ENCODE data around the gene PTF1A.

PTF1A gene

DNA sequence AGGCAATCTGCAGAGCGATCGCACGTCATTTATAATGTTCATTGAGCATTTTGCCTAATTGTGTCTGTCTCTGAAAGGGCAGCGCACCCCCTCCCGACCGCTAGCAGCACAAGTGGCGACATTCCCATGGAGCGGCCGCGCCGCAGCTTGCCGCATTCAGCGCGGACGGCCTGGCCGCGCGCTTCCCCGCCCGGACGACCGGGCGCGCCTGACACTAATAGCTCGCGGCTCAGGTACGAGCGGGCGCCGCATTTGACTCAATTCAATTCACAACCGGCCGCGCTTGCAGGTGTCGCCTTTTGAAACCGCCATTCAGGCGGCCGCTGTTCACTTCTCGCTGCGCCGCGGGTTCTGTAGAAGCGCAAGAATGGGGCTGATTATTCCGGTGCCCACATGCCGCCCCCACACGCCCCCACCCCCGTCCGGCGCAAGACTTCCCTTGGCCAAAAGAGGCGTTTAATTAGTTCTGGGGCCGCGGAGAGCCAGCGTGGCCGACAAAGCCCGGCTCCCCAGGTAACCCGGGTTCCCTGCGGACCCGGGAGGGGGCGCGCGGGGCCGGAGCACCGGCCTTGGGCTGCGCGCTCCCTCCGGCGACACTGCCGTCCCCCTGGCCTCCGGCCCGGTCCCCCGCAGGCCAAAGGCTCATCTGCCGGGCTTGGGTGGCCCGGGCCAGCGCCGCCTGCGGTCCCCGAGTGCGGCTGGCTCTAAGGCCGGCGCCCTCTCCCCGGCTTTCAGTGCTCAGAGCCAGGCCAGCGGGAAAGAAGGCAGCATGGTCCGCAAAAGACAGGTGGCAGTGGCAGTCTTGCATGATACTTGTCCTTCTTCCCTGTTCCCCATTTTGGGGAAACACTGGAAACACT, 18.7 kb upstream of the PTF1A start:
- CTCF ChIA-PET: interaction anchor here (1.1 to 1.4 kb wide), 2 partner anchors 15 to 48 kb away, joined by 3 to 6 read pairs; no protein-coding TSS in a partner anchor
- H3K4me3 ChIP-seq (ENCODE audit: low read depth, low read length): peak overlapping the region; percentile 15

More for the DNA sequence above, 18.7 kb upstream of the PTF1A start:
- POLR2A ChIA-PET: no interaction called here
- no peaks in the 10 kb centered on the region for H3K36me3 ChIP-seq (ENCODE audit: control insufficient read depth in 2 of 2, insufficient read depth in 1 of 2, low read length in 2 of 2)
- no peaks in the 10 kb centered on the region; the same call in 1 of the 2 replicates for H3K4me1 ChIP-seq (ENCODE audit: control insufficient read depth, insufficient read depth, low read length)
- no peak overlapping the region for H3K27ac ChIP-seq (ENCODE audit: extremely low read depth, low read depth, low read length)
- no peaks in the 10 kb centered on the region for H3K9me3 ChIP-seq (ENCODE audit: control insufficient read depth, insufficient read depth, low read depth, low read length)
- TF ChIP-seq, protein P1, sequence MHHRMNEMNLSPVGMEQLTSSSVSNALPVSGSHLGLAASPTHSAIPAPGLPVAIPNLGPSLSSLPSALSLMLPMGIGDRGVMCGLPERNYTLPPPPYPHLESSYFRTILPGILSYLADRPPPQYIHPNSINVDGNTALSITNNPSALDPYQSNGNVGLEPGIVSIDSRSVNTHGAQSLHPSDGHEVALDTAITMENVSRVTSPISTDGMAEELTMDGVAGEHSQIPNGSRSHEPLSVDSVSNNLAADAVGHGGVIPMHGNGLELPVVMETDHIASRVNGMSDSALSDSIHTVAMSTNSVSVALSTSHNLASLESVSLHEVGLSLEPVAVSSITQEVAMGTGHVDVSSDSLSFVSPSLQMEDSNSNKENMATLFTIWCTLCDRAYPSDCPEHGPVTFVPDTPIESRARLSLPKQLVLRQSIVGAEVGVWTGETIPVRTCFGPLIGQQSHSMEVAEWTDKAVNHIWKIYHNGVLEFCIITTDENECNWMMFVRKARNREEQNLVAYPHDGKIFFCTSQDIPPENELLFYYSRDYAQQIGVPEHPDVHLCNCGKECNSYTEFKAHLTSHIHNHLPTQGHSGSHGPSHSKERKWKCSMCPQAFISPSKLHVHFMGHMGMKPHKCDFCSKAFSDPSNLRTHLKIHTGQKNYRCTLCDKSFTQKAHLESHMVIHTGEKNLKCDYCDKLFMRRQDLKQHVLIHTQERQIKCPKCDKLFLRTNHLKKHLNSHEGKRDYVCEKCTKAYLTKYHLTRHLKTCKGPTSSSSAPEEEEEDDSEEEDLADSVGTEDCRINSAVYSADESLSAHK (tag by site-specific recombination; IDR thresholded peaks at IDR 0.05): 0 out of 2 replicates have a peak, but pooled peaks have one; percentile 17
- 0 out of 2 replicates have a peak, but pooled peaks have one; percentile 43 for TF ChIP-seq EGR2 (tag by site-specific recombination; IDR thresholded peaks at IDR 0.05; ENCODE audit: low read depth)
- TF ChIP-seq FEZF1 (tag by site-specific recombination; IDR thresholded peaks at IDR 0.05): 0 out of 2 replicates have a peak, but pooled peaks have one; percentile 13
- TF ChIP-seq, protein P2, sequence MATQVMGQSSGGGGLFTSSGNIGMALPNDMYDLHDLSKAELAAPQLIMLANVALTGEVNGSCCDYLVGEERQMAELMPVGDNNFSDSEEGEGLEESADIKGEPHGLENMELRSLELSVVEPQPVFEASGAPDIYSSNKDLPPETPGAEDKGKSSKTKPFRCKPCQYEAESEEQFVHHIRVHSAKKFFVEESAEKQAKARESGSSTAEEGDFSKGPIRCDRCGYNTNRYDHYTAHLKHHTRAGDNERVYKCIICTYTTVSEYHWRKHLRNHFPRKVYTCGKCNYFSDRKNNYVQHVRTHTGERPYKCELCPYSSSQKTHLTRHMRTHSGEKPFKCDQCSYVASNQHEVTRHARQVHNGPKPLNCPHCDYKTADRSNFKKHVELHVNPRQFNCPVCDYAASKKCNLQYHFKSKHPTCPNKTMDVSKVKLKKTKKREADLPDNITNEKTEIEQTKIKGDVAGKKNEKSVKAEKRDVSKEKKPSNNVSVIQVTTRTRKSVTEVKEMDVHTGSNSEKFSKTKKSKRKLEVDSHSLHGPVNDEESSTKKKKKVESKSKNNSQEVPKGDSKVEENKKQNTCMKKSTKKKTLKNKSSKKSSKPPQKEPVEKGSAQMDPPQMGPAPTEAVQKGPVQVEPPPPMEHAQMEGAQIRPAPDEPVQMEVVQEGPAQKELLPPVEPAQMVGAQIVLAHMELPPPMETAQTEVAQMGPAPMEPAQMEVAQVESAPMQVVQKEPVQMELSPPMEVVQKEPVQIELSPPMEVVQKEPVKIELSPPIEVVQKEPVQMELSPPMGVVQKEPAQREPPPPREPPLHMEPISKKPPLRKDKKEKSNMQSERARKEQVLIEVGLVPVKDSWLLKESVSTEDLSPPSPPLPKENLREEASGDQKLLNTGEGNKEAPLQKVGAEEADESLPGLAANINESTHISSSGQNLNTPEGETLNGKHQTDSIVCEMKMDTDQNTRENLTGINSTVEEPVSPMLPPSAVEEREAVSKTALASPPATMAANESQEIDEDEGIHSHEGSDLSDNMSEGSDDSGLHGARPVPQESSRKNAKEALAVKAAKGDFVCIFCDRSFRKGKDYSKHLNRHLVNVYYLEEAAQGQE (tag by site-specific recombination; IDR thresholded peaks at IDR 0.05): peak; percentile 9; the same call in 1 of the 2 replicates
- TF ChIP-seq ZBTB20 (tag by site-specific recombination; IDR thresholded peaks at IDR 0.05): peak; percentile 25; the same call in 1 of the 2 replicates
- TF ChIP-seq, protein P3, sequence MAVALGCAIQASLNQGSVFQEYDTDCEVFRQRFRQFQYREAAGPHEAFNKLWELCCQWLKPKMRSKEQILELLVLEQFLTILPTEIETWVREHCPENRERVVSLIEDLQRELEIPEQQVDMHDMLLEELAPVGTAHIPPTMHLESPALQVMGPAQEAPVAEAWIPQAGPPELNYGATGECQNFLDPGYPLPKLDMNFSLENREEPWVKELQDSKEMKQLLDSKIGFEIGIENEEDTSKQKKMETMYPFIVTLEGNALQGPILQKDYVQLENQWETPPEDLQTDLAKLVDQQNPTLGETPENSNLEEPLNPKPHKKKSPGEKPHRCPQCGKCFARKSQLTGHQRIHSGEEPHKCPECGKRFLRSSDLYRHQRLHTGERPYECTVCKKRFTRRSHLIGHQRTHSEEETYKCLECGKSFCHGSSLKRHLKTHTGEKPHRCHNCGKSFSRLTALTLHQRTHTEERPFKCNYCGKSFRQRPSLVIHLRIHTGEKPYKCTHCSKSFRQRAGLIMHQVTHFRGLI (tag by site-specific recombination; IDR thresholded peaks at IDR 0.05): peak; percentile 86
- peak; percentile 77 for TF ChIP-seq ZFHX2 (tag by site-specific recombination; conservative IDR thresholded peaks at IDR 0.05)
- TF ChIP-seq ZNF335 (tag by site-specific recombination; conservative IDR thresholded peaks at IDR 0.05): peak; percentile 77
- TF ChIP-seq TCF7L2 (IDR thresholded peaks at IDR 0.05; ENCODE audit: borderline replicate concordance, low read depth, low read length): no peak
- no peak for TF ChIP-seq ZNF501 (tag by site-specific recombination; IDR thresholded peaks at IDR 0.05)
- TF ChIP-seq, protein P4, sequence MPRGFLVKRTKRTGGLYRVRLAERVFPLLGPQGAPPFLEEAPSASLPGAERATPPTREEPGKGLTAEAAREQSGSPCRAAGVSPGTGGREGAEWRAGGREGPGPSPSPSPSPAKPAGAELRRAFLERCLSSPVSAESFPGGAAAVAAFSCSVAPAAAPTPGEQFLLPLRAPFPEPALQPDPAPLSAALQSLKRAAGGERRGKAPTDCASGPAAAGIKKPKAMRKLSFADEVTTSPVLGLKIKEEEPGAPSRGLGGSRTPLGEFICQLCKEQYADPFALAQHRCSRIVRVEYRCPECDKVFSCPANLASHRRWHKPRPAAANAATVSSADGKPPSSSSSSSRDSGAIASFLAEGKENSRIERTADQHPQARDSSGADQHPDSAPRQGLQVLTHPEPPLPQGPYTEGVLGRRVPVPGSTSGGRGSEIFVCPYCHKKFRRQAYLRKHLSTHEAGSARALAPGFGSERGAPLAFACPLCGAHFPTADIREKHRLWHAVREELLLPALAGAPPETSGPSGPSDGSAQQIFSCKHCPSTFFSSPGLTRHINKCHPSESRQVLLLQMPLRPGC (tag by site-specific recombination; IDR thresholded peaks at IDR 0.05): peak; percentile 26; the same call in 1 of the 2 replicates
- TF ChIP-seq, protein P5, sequence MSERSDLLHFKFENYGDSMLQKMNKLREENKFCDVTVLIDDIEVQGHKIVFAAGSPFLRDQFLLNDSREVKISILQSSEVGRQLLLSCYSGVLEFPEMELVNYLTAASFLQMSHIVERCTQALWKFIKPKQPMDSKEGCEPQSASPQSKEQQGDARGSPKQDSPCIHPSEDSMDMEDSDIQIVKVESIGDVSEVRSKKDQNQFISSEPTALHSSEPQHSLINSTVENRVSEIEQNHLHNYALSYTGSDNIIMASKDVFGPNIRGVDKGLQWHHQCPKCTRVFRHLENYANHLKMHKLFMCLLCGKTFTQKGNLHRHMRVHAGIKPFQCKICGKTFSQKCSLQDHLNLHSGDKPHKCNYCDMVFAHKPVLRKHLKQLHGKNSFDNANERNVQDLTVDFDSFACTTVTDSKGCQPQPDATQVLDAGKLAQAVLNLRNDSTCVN (tag by site-specific recombination; optimal IDR thresholded peaks at IDR 0.05): peak; percentile 79
- TF ChIP-seq, protein P6, sequence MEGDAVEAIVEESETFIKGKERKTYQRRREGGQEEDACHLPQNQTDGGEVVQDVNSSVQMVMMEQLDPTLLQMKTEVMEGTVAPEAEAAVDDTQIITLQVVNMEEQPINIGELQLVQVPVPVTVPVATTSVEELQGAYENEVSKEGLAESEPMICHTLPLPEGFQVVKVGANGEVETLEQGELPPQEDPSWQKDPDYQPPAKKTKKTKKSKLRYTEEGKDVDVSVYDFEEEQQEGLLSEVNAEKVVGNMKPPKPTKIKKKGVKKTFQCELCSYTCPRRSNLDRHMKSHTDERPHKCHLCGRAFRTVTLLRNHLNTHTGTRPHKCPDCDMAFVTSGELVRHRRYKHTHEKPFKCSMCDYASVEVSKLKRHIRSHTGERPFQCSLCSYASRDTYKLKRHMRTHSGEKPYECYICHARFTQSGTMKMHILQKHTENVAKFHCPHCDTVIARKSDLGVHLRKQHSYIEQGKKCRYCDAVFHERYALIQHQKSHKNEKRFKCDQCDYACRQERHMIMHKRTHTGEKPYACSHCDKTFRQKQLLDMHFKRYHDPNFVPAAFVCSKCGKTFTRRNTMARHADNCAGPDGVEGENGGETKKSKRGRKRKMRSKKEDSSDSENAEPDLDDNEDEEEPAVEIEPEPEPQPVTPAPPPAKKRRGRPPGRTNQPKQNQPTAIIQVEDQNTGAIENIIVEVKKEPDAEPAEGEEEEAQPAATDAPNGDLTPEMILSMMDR (tag by site-specific recombination; IDR thresholded peaks at IDR 0.05): peak; percentile 54; the same call in 1 of the 2 replicates
- no peak for TF ChIP-seq ZNF2 (tag by site-specific recombination; IDR thresholded peaks at IDR 0.05)
- TF ChIP-seq, protein P7, sequence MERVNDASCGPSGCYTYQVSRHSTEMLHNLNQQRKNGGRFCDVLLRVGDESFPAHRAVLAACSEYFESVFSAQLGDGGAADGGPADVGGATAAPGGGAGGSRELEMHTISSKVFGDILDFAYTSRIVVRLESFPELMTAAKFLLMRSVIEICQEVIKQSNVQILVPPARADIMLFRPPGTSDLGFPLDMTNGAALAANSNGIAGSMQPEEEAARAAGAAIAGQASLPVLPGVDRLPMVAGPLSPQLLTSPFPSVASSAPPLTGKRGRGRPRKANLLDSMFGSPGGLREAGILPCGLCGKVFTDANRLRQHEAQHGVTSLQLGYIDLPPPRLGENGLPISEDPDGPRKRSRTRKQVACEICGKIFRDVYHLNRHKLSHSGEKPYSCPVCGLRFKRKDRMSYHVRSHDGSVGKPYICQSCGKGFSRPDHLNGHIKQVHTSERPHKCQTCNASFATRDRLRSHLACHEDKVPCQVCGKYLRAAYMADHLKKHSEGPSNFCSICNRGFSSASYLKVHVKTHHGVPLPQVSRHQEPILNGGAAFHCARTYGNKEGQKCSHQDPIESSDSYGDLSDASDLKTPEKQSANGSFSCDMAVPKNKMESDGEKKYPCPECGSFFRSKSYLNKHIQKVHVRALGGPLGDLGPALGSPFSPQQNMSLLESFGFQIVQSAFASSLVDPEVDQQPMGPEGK (tag by site-specific recombination; IDR thresholded peaks at IDR 0.05): 0 out of 2 replicates have a peak, but pooled peaks have one; percentile 29
- peak; percentile 31; the same call in 1 of the 2 replicates for TF ChIP-seq ZIC2 (tag by site-specific recombination; IDR thresholded peaks at IDR 0.05)

Data from HEK293 (cell line).